Cardiac muscle cell (in vitro differentiated cells and primary cell): ENCODE measurements around the gene SLC9A7. TPM values are rescaled to one million over a fixed set of nuclear protein-coding genes. Genes with fewer than 3 reads are reported as not detected.

ENCODE experiments used
- DNase-seq, 2 donors: peaks; one replicate each; pipeline versions ENCODE4 v3.0.0 to v3.0.0-alpha.2; 2010 to 2017; ENCODE audit warnings: low read depth in 1 of 2, low spot score in 1 of 2
- H3K27ac ChIP-seq: fragments of 200-600 bp; sonication (generic); 2 replicates; pipeline ENCODE4 v1.5.1; 2016
- H3K27me3 ChIP-seq: fragments of 200-600 bp; sonication (generic); 2 replicates; pipeline ENCODE4 v1.6.0; 2016; ENCODE audit warnings: control low read depth
- H3K36me3 ChIP-seq: fragments of 200-600 bp; sonication (generic); 2 replicates; pipeline ENCODE4 v1.5.1; 2016; ENCODE audit warnings: control low read depth
- H3K4me1 ChIP-seq: fragments of 200-600 bp; sonication (generic); 2 replicates; pipeline ENCODE4 v1.8.1; 2017; ENCODE audit warnings: low read depth, mild to moderate bottlenecking, mixed run types
- H3K4me3 ChIP-seq: fragments of 200-600 bp; sonication (generic); 2 replicates; pipeline ENCODE4 v1.5.1; 2016; ENCODE audit warnings: mild to moderate bottlenecking
- H3K9me3 ChIP-seq: fragments of 200-600 bp; sonication (generic); 2 replicates; pipeline ENCODE4 v1.5.1; 2017; ENCODE audit warnings: low read depth, mild to moderate bottlenecking, control low read depth
- polyA plus RNA-seq: library from polyadenylated mRNA; unstranded; fragments of >200 nt; fragmentation: Nextera tagmentation; extraction: Ambion mirVana; gene quantifications from 2 replicates; pipeline ENCODE4 v1.2.1, GENCODE V29; 2016
- total RNA-seq: library from RNA; depleted of rRNA; stranded (reverse); fragments of >200 nt; gene quantifications from 2 replicates; pipeline ENCODE4 v1.2.3, GENCODE V29; 2016
- TF ChIP-seq, protein P1 (sequence below): IDR thresholded peaks from 2 replicates; pipeline ENCODE4 v1.5.1; 2012; ENCODE audit warnings: low read depth, mild to moderate bottlenecking, low read length

SLC9A7 gene
- total and polyA plus RNA-seq, 2 experiments from 2014 or later = 2.2 to 19.6 TPM

DNA sequence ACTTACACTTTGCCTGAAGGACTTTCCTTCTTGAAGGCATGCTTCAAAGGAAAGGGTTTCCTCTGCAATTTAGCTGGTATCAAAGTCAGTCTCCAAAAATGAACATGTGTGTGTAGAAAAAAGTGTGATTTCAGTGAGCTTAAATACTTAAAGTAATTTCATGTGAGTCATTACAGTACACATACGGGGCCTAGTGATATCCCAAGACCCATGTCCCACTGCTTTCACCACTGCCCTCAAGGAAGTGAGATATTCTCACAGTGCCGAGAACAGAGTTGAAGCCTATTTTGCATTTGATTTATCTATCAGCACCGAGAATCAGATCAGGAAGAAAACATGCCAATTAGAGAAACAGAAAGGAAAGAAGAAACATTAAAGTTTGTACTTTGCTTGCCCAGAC is 124.3 kb downstream of the SLC9A7 start:
- DNase-seq = no peak
- no peaks in the 10 kb centered on the region for H3K9me3 ChIP-seq
- H3K36me3 ChIP-seq = no peaks in the 10 kb centered on the region
- H3K27me3 ChIP-seq = no peaks in the 10 kb centered on the region
- H3K27ac ChIP-seq = no peak overlapping the region
- TF ChIP-seq, protein P1, sequence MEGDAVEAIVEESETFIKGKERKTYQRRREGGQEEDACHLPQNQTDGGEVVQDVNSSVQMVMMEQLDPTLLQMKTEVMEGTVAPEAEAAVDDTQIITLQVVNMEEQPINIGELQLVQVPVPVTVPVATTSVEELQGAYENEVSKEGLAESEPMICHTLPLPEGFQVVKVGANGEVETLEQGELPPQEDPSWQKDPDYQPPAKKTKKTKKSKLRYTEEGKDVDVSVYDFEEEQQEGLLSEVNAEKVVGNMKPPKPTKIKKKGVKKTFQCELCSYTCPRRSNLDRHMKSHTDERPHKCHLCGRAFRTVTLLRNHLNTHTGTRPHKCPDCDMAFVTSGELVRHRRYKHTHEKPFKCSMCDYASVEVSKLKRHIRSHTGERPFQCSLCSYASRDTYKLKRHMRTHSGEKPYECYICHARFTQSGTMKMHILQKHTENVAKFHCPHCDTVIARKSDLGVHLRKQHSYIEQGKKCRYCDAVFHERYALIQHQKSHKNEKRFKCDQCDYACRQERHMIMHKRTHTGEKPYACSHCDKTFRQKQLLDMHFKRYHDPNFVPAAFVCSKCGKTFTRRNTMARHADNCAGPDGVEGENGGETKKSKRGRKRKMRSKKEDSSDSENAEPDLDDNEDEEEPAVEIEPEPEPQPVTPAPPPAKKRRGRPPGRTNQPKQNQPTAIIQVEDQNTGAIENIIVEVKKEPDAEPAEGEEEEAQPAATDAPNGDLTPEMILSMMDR = no peak
- H3K4me3 ChIP-seq = no peak overlapping the region
- H3K4me1 ChIP-seq = peaks cover 5% of the 10 kb centered on the region

DNA sequence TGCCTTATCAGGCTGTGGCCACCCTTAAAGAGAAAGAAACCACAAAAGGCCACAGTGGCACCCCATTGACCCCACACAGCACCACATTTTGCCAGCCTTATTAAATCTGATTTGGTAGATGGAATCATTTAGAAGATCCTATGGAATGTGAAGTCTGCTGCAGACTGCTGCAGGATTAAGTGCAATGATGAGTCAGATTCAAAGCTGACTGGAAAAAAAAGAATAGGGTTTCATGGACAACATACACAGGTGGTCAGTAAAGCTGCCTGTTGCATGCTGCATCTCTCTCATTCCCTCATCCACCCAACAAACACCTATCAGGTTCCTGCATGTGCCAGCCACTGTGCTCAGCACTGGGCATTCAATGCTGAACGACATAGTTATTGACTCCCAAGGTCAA is 128.8 kb downstream of the SLC9A7 start:
- Histone ChIP-seq H3K36me3 (no peaks in the 10 kb centered on the region), H3K4me1 (peaks cover 4% of the 10 kb centered on the region), H3K4me3 (no peak overlapping the region), H3K9me3 (no peaks in the 10 kb centered on the region), H3K27ac (no peak overlapping the region), H3K27me3 (no peaks in the 10 kb centered on the region)
- TF ChIP-seq, protein P1 = no peak
- no peak for DNase-seq

DNA sequence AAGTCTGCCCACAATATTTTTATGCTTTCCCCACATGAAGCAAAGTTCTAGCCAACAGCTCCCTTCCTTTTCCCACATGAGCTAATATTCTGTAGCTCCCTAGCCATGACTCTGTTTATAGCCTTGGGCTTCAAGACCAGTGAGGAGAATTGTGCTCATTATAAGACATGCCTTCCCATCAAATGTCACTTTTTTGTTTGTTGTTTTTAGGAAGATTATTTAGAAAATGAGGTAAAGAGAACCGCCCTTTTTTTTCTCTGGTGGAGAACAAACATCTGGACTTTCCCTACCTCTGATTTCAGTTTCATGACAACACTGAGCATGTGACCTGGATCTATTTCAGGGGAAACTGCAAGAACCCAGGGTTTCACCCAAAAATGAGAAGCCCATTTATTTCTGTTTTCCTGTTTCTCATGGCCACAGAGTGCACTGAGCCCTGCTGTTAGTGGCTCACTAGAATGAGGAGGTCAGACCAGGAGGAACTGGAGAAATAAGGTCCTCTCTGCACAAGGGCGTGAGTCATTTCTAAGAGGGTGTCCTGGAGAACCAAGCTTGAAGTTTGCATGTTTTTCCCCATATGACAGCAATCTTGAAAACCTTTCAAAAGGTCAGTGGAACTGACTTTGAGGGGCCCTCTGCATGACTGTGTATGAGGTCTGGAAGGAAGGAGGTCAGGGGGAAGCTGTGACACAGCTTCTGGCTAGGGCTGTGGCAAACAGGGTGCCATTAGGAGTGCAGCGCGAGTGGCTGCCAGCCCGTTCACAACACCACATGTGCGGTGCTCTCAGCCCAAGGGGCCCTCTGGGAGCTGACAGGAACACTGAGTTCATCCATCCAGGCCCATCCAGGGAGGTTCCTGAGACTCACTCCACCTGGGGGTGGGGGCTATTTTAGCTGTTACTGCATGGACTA is 130.2 kb downstream of the SLC9A7 start:
- Histone ChIP-seq H3K4me3 (no peak overlapping the region), H3K27ac (no peak overlapping the region), H3K36me3 (no peaks in the 10 kb centered on the region), H3K4me1 (peaks cover 4% of the 10 kb centered on the region), H3K9me3 (no peaks in the 10 kb centered on the region), H3K27me3 (no peaks in the 10 kb centered on the region)
- DNase-seq = peak in 1 of 2 donors; percentile 38
- TF ChIP-seq, protein P1 = no peak

DNA sequence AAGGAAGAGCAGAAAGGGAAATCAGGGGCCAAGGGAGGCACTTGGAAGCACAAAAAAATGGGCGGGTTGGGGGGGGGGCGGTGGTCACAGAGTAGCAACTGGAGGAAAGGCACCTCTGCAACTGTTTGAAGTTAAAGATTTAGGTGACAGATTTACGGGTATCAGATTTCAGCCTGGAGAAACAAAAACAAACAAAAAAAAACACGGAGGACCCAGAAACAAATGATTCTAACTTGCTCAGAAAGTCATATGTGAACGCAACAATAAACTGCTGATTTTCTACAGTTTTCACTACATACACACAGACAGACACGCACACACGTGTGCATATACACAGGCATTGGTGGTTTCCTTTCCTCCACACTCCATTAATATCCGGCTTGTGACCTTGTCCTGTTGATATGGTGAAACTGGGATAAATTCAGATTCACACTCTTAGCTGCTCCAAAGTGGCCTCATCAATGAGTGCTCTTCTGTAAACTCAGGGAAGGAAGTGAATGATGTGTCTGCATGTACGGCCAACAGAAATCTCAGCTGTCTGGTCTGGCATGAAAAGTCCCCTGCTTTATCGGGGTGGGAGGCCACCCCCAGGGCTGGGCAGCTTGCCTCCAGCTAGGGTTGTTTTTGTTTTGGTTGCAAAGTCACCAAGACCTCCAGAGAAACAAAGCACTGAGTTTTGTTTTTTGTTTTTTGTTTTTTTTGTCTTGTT is 131.1 kb downstream of the SLC9A7 start:
- Histone ChIP-seq H3K36me3 (no peaks in the 10 kb centered on the region), H3K27me3 (no peaks in the 10 kb centered on the region), H3K9me3 (no peaks in the 10 kb centered on the region), H3K4me3 (no peak overlapping the region), H3K27ac (no peak overlapping the region), H3K4me1 (peaks cover 4% of the 10 kb centered on the region)
- TF ChIP-seq, protein P1 = no peak
- no peak for DNase-seq

DNA sequence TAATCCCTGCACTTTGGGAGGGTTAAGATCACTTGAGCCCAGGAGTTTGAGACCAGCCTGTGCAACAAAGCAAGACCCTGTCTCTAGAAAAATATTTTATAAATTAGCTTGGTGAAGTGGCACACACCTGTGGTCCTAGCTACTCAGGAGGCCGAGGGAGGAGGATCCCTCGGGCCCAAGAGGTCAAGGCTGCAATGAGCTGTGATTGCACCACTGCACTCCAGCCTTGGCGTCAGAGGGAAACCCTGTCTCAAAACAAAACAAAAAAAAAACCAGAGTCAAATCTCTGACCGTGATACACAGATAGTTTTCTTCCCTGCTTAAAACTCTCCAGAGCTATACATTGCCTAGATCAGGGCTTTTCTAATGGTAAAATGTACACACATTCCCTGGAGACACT is 131.9 kb downstream of the SLC9A7 start:
- DNase-seq = no peak
- Histone ChIP-seq H3K27me3 (no peaks in the 10 kb centered on the region), H3K27ac (no peak overlapping the region), H3K4me1 (peaks cover 4% of the 10 kb centered on the region), H3K36me3 (no peaks in the 10 kb centered on the region), H3K4me3 (no peak overlapping the region), H3K9me3 (no peaks in the 10 kb centered on the region)
- TF ChIP-seq, protein P1 = no peak
